Measurements from ENCODE around the gene NFIA.
"Not testable (repeated sequence)": the region's sequence is repeated elsewhere in the genome, so short reads cannot be mapped to it uniquely, and the experiment has no call there.

NFIA gene

GRCh38 chr1:61109158-61109557 lies 26.8 kb downstream of the NFIA start:
- DNase-seq, result no peak

- no peak for DNase-seq
Measured at GRCh38 chr1:61109910-61110309, 27.5 kb downstream of the NFIA start.

DNA sequence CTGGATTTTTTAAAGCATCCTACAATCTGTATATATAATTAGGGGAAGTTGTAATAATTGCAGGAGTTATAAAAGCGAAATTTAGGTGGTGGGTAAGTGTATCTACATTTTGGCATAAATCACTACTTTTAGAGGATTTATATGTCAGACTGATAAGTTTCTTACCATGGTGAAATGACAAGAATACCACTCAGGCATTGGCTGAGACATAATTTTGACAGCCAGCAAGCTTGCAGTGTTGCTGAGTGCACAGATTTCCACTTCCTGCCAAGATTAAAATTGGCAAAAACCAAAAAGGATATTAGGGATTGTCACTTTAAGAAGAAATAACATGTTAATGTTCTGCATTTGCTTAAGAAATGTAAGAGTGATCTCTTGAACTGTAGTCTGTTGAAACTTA lies 28.2 kb downstream of the NFIA start:
- DNase-seq, result no peak

- DNase-seq, result no peak
Measured at GRCh38 chr1:61111084-61112004, 29.0 kb downstream of the NFIA start.

- no peak for DNase-seq
Measured at GRCh38 chr1:61114178-61114870, 32.0 kb downstream of the NFIA start.

- no peak for DNase-seq
Measured at GRCh38 chr1:61115436-61115835, 33.1 kb downstream of the NFIA start.

- DNase-seq, result no peak
Measured at GRCh38 chr1:61116421-61116820, 34.1 kb downstream of the NFIA start.

GRCh38 chr1:61117283-61117682 lies 34.9 kb downstream of the NFIA start:
- DNase-seq, result no peak

DNA sequence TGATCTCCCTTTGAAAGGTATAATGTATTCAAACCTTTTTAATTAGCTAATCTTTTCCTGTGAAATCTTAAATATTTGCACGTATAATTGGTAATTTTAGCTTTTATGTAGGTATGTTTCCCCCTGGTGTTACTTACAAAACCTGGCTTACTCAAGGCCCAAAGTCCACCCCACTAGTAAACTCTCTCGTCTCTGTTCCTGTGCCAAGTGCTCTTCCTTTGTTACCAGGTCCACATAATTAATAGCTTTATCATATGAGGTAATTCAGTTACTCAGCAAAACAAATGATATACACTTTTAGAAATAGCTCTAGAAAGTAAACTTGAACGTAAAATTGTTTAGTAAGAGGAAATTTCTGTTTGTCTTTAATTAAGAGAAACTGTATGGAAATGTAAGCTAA lies 36.7 kb downstream of the NFIA start:
- DNase-seq, result no peak

DNA sequence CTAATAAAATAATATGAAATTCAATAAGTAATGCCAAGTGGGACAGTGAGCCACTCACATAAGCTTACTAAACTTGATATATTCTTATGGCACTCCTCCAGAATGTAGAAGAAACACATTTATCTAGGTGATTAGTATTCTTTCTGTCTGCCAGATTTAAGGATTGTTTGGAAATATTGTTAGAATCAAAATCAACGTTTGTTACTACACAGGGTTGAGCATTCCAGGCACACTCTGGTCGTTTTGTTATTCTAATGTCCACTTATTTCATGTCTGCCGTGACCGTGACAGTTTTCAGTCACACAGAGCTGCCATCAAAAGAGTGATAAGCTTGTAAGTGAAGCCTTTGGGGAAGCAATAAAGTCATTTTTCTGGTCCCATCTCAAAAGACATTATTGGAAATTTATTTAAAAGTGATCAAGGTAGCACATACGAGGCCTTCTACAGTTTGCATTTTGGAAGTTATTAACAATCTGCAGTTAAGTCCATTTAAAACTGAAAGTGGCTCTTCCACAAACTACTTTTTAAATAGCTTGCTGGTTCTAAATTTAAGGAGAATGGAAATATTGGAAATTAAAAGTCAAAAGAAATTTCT lies 38.0 kb downstream of the NFIA start:
- DNase-seq, result no peak

DNA sequence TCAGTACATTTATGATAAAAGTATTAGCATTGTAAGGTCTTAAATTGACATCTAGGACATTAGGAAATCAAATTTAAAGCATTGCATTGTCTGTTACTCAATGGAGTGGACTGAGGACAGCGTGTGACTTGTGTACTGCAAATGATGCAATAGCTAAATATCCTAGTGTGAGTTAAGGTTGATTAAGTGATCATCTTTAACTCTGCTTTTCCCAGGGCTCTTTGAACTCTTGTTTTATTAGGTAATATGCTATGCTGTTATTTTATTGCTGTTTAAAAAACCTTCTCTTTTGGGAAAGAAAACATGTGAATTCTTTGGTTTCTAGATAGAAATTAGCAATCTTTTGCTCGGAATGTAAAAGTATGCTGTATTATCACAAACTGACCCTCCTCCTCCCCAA lies 38.6 kb downstream of the NFIA start:
- no peak for DNase-seq

GRCh38 chr1:61121631-61122030 lies 39.3 kb downstream of the NFIA start:
- no peak for DNase-seq

DNA sequence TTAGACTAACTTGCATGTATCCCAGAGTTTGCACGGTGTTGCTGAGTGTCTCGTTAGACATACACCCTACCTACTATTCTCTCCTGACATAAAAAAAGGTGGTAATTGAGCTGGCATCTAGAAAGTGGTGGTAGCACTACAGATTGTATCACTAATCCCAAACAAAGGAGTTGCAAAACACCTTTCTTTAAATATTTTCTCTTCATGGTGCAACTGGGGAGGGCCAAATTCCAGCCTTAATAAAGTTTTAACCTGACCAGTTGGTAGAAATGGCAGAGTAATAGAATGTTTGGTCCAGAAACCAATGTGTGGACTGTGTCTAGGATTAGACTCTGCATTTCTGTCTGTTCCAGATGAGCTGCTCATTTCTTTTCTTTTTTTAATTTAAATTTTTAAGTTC lies 40.0 kb downstream of the NFIA start:
- no peak for DNase-seq

DNA sequence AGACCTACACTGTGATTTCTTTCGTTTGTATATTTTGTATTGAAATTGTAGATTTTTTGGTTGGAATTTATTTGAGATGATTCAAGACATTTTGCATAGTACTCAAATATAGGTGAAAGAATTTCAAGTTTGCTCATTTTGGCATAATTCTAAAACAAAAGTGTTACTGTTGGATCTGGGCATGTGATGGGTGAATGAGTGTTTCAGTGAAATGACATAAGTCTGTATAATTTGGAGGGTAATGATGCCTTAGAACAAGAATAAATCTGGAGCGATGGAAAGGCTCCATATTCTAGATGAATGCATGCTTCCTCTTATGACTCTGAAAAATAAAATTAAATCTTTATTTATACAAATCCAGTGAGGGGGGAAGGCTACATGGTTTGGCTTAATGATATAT lies 41.0 kb downstream of the NFIA start:
- no peak for DNase-seq

DNA sequence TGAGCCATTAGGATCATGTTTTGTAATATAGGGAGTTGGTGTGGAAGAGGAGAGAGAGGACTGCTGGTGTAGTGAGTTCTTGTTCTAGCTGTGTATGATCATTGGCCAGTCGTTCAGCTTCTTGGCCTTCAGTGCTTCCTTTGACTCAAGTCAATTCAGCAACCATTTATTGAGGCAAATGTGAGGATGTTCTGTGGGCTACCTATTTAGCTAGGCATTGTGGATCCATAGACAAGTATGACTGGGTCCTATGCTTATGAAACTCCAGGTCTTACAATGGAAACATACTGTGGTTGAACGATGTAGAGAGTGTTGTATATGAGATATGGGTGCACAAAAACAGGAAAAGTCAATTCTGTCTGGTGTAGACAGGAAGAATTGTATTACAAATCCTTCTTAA lies 41.7 kb downstream of the NFIA start:
- DNase-seq, result no peak

DNA sequence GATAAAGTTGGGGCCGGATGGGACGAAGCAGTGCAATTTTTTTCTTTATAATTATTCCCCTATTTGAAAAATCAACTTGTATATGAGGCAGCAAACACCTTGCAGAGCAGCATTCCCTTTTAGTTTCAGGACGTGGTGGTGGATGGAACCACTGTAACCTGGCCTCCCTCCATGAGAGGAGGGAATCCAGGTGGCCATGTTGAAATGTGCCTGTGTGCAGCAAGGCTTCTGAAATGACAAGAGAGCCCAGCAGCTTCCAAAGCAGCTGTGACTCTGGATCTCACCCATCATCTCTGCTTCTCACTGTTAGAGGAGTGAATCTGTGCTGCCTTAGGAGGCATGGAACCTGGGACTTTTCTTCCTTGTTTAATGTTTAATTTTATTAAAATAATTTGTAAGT lies 42.3 kb downstream of the NFIA start:
- no peak for DNase-seq

GRCh38 chr1:61125263-61125662 lies 42.9 kb downstream of the NFIA start:
- DNase-seq, result no peak

DNA sequence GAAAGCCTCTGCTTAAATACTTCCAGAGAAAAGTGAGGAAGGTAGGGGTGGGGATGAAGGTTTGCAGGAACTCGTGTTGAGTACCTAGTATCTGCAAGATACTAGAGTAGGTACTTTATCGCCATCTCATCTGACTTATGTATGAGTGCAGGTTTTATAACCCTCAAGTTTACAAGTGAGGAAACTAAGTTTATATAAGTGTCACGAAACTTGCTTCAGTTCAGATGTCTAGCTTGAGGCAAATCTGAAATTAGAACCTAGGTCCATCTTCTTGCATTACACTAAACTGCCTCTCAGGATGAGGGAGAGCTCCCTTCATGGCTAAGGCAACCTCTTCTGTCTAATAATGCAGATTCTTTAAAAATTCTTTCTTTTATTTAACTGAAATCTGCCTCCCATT lies 43.5 kb downstream of the NFIA start:
- no peak for DNase-seq

- DNase-seq, result not testable (repeated sequence)
Measured at GRCh38 chr1:61126843-61127242, 44.5 kb downstream of the NFIA start.

DNA sequence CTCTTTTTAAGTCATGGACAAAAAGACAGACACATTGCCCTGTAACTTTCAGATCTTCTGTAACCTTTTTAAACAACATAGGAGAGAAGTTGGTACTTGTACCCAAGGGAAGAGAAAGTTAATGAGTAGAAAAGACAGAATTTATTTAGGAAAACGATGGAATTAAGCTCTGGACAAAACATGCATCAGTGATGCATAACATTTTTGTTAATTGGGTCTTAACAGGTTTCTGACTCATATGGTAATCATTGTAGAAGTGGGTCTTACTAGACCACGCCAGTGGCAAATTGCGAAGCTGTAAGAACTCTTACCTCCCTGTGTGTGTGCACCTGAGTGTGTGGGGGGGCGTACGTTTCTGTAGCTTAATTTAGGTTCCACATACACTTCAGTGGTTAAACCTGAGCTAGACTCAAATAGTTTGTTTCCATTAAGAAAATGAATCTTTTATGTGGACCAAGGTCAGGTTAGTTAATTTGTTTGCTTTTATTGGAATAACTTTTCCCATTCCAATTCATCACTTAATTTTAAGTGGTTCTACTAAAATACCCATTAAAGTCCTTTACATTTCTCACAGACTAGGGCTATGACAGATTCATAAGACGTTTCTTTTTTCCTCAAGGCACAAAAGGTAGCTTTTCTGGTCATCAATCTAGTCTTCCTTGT lies 48.1 kb downstream of the NFIA start:
- no peak for DNase-seq

DNA sequence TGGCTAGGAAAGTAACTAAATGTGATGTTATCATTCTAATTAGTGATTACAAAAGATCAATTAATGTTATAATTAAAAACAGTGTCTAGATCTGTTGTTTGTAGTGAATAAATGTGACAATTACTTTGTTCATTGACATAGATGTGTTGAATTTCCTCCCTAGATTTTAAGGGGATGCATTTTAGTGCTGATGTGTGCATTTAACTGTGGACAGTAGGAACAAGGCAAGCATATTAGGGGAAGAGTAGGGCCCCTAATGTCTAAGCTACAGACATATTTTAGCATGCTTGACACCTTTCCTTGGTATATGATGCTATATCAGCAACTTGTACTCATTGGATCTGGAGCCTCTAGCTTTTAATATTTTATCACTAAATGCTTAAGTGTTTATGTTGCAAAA lies 48.9 kb downstream of the NFIA start:
- no peak for DNase-seq

DNA sequence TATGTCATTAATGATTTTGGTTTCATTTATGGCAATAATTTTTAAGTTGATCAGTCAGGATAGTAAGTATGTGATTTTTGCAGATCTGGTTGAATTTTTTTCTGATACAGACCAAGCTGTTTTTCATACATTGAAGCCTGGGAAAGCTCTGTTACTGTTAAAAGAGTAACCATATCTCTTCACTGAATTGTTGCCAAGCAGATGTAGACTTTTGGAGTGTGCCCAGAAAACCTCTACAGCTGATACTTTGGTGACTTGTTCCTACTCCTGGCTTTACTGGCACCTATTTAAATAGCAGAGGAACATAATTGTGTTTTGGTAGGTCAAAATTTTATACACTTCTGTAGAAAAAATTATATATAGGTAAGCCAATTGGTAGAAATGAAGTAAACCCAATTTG lies 49.4 kb downstream of the NFIA start:
- DNase-seq, result no peak

DNA sequence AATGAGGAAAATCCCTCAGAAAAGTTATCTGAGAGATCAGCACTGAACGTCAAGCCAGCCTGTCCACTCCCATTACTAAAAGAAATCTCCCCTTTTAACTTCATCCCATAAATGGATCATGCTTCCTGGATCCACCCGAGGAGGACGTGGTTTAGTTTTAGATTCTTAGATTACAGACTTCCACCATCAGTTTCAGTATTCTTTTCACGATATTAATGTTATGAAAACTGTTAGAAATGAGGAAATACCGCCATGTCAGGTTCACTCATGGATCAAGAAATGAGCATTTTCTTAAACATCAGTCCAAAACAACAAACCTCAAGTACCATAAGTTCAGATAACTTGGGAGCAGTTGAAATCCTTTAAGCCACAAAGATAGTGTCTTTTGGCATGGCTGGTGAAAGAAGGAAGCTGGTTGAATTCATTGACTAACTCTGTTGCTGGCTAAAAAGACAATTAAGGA lies 49.8 kb downstream of the NFIA start:
- DNase-seq, result no peak

Measured in CD4-positive, alpha-beta T cell treated with Interleukin-15 for 1 hour (primary cell).